AG20443 (cell line): Measurements from ENCODE around the gene SPATA31C2.
"Not testable (repeated sequence)": the region's sequence is repeated elsewhere in the genome, so short reads cannot be mapped to it uniquely, and the experiment has no call there.

Experiments used
- DNase-seq: peaks from one replicate; pipeline ENCODE4 v3.0.0; 2012; ENCODE audit warnings: low spot score, mixed read lengths

SPATA31C2 gene

DNA sequence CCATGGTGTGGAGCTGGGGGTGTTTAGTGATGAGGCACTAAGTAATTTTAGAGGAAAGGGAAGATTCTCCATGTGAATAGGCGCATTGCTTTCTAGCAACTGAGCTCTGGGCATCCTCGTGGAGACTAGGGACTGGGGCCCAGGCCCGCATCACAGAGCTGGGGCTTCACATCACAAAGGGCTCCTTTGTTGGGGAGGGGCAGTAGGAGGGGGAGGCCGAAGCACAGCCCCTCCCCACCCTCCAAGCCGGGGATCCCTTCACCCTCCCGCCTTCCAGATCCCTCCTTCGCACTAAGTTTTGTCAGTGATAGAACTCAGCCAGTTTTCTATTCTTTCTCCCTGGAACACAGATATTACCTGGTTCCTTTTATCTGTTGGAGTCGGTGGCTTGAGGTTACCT, at the start of gene SPATA31C2:
Gene SPATA31C2 (minus strand): TSS at position 101 of the 400 bp plus-strand sequence. CDS start 29 bp downstream, at position 72.
- DNase-seq, result not testable (repeated sequence)

DNA sequence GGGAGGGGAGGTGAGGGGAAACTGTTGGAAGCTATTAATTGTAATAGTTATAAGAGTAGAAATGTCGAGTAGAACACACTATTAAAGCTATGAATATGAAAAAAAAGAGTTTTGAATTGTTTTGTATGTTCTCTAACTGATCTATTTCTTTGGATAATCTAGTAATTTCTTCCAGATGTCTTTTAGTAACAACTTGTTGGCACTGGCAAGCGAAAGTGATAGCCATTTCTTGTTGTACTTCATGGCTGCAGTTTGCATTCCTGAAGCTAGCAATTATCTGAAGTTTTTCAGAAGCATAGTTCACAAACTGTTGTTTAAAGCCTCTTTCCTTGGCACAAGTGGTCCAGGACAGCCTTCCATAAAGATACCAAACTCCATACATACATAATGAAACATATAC, 49.4 kb upstream of the SPATA31C2 start:
- peak; percentile 47 for DNase-seq

DNA sequence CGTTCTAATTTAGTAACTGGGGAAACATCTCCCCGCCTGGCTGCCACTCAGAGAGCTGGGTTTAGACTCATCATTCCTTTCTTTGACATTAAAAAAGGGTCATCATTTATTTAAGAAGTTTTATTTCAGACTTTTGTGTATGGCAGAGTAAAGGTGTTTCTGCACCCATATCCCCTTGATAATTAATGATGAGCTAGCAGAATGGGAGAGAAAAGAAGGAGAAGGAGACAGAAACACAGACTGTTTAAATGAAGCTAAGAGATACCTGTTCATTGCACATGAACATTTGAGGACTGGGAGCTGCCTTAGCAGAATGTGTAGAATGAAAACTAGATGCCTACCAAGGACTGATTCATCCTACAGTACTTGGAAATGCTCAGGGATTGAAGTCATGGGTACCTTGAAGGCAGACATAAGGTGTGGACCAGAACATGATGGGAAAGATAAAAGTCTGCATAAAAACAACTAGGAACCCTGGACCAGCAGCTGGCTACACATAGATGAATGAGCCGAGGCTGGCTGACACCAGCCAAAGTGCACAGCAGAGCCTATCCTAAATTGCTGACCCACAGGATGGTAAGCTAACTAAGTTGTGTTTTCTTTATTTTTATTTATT, 48.3 kb upstream of the SPATA31C2 start:
- no peak for DNase-seq

DNA sequence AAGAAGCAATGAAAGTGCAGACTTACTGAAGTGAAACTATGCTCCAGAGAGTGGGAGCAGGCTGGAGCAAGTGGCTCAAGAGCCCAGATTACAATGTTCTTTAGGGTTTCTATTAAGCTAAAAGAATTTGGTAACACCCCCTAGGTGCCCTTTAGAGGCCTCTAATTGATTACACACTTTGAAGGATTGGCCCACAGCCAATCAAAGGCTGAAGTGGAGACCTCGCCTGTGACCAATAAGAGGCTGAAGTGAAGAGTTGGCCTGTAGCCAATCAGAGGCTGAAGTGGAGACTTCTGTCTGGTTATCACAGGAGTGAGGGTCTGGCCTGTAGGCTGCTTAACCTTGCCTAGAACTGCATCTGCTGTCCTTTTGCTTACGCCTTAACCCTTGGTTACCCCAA, 46.7 kb upstream of the SPATA31C2 start:
- no peak for DNase-seq

DNA sequence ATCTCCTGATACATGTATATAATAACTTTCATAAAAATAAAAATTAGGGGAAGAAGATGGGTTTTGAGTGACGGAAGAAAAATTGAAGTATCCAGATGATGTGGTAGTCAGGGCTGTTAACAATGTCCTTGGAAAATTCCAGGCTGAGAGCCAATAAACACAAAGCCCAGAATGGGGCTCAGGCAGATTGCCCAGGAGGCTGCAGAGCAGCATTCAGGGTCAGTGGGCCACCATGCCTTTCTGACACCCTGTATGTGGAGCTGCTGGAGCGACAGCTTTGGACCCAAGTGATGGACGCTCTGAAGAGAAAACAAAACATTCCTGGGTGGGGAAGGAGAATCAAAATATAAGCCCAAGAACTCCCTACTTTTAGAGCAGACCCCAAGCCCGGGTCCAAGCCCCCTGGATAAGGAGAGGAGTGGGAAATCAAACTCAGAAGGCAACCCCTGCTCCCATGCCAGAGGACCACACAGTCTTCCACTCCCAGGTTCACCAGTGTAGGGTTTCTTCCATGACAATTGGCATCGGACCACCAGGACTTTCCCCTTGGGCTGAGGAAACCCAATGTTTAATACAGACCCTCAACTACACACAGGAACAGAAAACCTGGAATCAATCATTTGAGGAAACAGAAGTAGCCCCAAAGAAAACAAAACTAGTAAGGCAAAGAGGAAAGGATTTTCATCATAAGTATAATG, 45.7 kb upstream of the SPATA31C2 start:
- DNase-seq, result no peak

DNA sequence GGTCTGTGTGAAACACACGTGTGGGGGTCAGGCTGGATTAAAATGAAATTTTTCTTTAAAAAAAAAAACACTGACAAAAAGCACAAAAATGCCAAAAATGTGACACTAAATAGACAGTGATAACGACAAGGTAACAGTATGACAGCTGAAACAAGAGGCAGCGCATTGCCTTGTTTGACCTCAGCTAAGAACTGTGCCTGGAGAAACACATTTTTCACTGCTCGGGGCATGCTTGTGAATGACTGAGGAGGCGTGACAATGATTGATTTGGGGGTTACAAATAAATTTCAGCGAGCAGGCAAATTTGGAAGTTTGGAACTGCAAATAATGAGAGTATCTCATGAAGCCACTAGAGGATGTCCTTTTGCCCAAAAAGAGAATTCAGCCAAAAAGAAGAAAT, 44.2 kb upstream of the SPATA31C2 start:
- DNase-seq, result no peak

DNA sequence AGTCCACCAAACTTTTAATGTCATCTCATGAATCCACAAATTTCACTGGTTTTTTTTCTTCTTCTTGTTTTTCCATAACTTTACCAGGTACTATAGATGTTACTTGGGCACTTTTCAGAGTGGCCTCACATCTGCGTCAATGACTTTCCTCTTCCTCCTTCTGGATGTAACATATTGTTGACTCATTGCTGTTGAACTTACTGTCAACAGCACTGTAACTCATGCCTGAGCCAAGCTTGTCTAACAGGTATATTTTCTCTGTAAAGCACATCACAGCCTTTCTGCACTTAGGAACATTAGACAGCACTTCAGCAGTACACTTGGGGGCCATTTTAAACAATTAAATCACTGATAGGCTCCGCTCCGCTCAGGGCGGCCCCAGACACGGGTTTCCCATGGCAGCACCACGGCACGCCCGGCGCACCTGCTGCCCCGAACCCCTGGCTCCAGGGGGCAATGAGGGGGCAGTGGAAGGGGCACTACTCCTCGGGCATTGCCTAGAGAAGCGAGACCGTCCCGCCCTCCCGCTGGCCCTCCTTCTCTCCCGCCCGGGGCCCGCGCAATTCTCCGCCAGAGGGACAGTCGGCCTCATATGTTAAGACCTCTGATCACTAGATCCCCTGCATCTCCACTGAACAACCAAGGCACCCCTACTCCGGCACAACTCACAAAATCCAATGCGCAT, 41.9 kb upstream of the SPATA31C2 start:
- no peak for DNase-seq

DNA sequence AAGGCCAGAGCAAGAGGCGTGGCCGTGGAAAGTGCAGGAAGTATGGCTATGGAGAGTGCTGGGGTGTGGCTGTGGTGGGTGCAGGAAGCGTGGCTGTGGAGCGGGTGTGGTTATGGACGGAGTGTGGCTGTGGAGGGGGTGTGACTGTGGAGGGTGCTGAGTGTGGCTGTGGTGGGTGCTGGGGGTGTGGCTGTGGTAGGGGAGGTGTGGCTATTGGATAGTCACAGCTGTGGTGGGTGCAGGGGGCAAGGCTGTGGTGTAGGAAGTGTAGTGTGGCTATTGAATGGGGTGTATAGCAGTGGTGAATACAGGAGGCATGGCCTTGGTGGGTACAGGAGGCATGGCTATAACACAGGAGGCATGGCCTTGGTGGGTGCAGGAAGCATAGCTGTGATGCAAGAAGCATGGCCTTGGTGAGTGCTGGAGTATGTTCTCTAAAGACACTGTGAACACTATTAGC, 40.8 kb upstream of the SPATA31C2 start:
- no peak for DNase-seq

DNA sequence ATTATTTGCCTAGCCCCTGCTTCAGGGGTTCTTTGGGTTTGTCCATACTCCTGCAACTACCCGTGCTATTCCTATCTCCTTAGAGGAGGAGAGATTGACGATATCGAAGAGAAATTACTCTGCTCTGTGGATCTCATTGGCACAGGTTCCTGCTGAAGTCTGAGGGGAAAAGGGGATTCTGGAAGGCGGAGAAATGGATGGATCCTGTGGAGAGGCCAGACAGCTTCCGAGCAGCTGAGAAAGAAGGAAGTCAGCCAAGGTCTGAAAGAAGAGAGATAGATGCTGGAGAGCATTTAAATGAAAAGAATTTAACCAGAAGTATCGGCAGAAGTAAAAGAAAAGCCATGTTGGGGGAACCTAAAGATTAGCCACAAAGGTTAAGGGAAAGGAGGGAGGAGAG, 40.4 kb upstream of the SPATA31C2 start:
- no peak for DNase-seq

DNA sequence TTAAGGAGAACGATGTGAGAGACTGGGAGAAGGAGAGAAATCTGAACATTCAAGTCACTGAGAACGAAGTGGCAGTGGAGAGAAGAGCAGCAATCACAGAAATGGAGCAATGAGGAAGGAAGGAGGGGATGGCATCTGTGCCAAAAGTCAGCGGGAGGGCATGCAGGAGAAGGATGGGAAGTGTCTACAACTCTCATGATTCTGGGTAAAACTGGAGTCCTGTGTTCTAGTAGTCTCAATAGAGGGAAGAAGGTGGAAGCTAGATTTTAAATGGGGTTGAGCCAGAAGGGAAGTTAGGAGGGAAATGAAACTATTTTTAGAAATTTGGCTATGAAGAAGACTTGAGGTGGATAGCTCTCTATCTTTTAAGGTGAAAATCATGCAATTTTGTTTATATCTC, 39.1 kb upstream of the SPATA31C2 start:
- no peak for DNase-seq

DNA sequence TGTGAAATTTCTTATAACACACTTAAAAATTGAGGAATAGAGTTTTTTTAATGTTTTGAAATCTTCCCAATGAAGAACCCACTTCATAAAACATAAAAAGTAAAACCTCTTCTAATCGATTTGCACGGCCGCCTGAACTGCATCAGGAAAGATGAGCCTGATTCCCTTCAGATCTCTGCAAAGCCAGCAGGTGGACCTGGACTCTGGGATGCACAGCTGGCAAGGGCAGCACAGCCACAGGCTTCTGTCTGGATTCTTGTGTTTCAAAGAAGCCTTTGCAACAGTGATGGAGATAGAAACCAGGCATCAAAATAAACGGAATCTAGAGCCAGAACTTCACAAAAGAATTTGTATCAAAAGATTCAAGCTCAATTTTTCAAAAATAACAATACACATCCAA, 36.0 kb upstream of the SPATA31C2 start:
- DNase-seq, result no peak

DNA sequence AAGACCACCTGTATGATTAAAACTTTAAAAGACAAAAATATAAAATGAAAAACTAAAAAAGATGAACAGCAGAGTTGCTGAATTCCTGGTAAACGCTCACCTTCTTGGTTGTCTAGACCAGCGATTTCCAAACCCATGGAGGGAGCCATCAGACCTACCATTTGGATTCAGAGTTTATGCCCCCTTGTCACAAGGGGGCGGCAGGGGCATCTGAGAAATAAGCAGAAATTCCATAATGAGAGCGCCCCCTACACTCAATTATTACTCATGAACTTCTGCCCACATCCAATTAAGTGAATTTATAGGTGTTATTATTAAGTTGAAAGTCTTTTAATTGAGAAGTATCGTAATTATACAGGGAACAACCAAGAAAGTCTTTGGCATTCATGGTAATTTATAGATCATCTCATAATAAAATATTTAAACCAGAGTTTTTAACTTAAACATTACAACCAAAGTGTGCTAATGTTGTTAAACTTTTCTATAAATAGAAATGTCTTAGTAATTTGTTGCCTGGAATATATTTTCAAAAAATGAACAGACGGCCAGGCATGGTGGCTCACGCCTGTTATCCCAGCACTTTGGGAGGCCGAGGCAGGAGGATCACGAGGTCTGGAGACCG, 35.2 kb upstream of the SPATA31C2 start:
- peak; percentile 63 for DNase-seq

DNA sequence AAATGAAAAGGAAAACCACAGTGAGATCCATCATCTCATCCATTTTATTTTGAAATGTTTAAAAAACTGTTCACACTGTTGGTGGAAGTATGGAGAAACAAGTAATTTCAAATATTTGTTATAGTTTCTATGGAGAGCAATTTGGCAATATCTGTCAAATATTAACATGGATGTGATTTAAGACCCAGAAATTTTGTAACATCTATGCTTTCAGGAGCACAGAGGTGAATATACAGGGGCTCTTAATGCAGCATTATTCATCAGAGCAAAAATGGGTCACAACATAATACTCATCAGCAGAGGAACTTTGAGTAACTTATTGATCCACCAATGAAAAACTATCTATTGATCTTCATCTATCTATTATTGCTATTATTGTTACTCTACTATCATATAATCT, 31.4 kb upstream of the SPATA31C2 start:
- no peak for DNase-seq

DNA sequence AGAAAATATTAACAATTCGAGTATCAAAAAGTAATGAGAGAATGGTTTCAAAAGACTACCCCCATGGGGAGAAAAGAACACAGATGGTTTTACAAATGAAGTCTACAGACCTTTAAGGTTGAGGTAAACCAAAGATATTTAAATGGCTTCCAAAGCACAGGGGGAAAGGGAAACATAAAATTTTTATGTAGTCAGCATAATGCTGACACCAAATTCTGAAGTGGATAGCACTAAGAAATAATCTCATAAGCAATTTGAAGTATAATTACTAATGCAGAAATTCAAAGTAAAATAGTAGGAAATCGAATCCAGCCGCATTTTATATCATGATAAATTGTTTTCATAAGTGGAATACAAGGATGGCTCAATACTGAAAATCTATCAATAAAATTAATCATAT, 30.3 kb upstream of the SPATA31C2 start:
- no peak for DNase-seq

DNA sequence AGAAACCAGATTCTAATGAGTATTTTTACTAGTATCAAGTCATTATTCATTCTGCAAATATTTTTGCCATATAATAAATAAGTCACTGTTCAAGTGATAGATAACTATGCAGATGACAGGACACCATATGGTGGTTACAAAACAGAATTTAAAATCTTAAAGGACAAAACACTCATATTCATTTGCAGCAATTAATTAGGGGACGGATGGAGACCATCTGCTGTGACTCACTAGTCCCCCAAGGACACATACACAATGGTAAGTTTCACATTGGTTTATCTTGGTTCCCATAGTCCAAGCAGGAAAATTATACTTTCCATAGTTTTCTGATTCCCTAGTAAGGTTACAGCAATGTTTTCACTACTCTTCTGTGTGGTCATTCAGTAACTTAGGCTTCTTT, 28.4 kb upstream of the SPATA31C2 start:
- no peak for DNase-seq

DNA sequence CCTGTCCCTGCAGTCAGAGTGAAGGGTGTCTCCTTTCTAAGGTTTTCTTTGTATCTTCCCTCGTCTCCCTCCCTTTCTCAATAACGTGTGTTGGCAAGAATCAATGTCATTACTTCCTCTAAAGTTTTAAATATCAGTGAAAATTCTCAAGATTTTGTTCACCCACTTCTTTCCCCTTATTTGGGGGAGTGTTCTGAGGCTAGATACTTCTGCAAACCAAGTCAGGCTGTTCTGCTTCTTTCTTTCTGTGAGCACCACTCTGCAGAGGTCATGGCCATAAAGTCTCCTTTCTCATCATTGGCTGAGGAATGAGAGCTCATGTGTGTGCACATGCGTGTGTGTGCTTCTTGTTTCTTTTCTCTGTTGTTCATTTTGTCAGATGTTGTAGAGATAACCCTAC, 26.6 kb upstream of the SPATA31C2 start:
- no peak for DNase-seq

DNA sequence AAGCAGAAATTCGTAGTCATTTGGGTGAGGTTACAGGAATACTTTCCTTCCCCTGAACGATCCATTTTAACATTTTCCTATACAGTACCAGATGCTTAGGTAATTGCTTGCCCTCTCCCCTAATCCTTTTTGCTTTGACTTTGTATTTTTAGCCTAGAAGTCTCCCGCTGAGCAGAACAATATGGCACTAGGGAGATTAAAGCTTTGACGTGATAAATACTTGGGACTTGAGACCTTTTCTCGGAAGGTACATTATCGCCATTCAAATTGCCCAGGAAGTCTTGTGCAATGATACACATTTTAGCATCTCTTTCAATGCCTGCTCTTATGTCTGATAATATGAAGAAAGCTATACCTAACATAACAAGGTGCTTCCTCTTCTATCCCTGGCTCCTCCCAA, 22.9 kb upstream of the SPATA31C2 start:
- DNase-seq, result no peak

DNA sequence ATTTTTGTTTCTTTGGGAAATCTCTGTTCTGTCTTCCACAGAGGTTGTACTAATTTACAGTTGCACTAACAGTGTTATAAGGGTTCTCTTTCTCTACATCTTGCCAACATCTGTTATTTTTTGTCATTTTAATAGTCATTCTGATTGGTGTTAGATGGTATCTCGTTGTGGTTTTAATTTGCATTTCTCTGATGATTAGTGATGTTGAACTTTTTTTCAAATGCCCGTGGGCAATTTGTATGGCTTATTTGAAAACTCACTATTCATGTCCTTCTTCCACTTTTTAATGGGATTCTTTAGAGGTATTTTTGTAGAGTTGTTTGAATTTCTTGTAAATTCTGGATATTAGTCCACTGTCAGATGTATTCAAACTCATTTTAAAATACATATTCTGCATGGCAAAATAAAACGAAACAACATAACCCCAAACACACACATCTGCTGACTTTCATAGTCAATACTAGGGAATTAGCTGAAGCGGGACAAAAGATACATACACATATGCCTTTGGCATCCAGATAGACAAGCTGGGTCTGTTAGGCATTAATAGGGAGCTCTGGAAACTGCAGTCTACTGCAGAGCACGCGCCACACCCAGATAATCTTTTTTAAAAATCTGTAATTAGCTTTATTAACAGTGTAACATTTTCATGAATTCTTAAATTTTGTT, 5.8 kb upstream of the SPATA31C2 start:
- DNase-seq, result no peak

DNA sequence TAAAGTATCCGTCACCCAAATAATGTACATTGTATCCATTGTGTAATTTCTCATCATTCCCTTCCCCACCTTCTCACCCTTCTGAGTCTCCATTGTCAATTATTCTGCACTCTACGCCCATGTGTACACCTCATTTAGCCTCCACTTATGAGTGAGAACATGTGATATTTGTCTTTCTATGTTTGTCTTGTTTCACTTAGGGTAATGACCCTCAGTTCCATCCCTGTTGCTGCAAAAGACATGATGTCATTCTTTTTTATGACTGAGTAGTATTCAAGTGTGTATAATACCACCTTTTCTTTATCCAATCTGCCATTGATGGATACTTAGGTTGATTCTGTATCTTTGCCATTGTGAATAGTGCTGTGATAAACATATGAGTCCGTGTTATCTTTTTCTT, 4.9 kb upstream of the SPATA31C2 start:
- no peak for DNase-seq

DNA sequence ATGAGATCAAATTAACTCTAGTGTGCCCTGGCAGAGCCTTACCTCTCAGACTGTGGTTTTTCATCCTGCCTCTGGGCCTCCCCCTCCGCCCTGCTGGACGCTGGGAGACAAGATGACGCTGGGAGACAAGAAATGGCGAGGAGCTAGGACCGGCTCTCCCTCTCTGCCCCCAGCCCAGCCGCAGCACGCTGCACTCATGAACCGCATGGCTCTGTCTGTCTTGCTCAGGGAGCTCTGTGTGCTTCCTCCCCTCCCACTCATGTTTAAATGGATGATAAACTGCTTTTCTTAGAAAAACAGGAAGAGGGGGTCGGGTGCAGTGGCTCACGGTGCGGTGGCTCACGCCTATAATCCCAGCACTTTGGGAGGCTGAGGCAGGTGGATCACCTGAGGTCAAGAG, 4.7 kb downstream of the SPATA31C2 start:
- DNase-seq, result not testable (repeated sequence)

DNA sequence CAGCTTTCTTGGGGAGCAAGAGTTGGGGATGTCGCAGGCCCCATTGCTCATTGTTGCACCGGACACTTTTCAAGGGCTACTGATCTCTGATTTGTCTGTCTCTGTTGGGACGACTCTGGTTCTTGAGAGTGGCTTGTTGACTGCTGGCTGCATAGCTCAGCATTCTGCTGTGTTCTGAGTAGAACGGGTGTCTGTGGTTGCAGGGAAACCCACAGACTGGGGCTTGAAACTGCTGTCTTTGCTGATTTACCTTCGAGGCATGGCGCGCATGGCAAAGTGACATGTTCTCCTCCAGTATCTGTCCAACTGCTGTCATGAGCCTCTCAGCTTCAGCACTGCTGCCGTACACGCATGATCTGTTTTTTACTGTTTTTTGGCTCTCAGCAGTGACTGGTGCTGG, 8.7 kb downstream of the SPATA31C2 start:
- DNase-seq, result not testable (repeated sequence)

DNA sequence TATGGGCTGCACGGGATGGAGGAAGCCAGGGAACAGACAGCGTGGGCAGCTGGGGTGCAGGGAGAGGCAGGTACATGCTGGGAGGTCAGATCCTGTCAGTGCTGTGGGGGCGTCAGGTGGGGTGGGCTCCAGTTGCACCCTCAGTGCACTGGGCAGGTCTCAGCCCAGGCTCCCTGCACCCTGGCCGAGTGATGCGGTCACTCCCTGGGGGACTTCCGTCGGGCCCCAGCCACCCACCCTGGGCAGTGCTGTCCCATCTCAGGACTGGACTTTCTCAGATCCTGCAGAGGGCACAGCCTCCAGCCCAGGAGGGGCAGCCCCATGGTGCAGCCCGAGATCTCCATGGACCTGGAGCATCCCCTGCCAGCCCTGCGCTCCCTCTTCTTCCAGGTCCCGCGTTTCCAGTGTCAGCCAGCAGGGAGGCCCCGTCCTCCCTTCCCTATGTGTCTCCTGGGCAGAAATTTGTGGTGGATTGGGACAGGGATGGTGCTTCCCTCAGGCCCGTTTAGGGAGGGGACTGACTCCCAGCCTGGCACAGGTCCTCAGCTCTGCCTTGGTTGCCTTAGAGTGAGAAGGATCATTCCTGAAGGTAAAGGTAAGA, 10.5 kb downstream of the SPATA31C2 start:
- not testable (repeated sequence) for DNase-seq
